ENCODE measurements around the gene SYT8.

Gene SYT8

GRCh38 chr11:1845561-1846452 lies 11.0 kb downstream of the SYT8 start:
- no peak for DNase-seq (ENCODE audit: low read depth)

GRCh38 chr11:1846453-1846932 lies 11.7 kb downstream of the SYT8 start:
- DNase-seq (ENCODE audit: low read depth) = no peak

- DNase-seq (ENCODE audit: low read depth) = no peak
Measured at GRCh38 chr11:1847006-1847735, 12.4 kb downstream of the SYT8 start.

GRCh38 chr11:1847926-1848639 lies 13.3 kb downstream of the SYT8 start:
- DNase-seq (ENCODE audit: low read depth) = no peak

GRCh38 chr11:1848640-1849430 lies 14.0 kb downstream of the SYT8 start:
- no peak for DNase-seq (ENCODE audit: low read depth)

GRCh38 chr11:1851468-1852180 lies 16.8 kb downstream of the SYT8 start:
- DNase-seq (ENCODE audit: low read depth) = no peak

GRCh38 chr11:1852271-1852876 lies 17.6 kb downstream of the SYT8 start:
- no peak for DNase-seq (ENCODE audit: low read depth)

GRCh38 chr11:1852877-1853276 lies 18.1 kb downstream of the SYT8 start, which contains the start of gene LSP1:
Gene LSP1 (plus strand): TSS chr11:1853084. CDS start chr11:1853145, 61 bp downstream.
- no peak for DNase-seq (ENCODE audit: low read depth)

GRCh38 chr11:1853376-1854131 lies 18.8 kb downstream of the SYT8 start:
- no peak for DNase-seq (ENCODE audit: low read depth)

- no peak for DNase-seq (ENCODE audit: low read depth)
Measured at GRCh38 chr11:1854132-1854948, 19.6 kb downstream of the SYT8 start.

- no peak for DNase-seq (ENCODE audit: low read depth)
Measured at GRCh38 chr11:1854949-1855885, 20.4 kb downstream of the SYT8 start.

- DNase-seq (ENCODE audit: low read depth) = no peak
Measured at GRCh38 chr11:1855886-1856265, 21.1 kb downstream of the SYT8 start.

GRCh38 chr11:1856306-1857005 lies 21.7 kb downstream of the SYT8 start:
- DNase-seq (ENCODE audit: low read depth) = no peak

- no peak for DNase-seq (ENCODE audit: low read depth)
Measured at GRCh38 chr11:1857064-1857463, 22.3 kb downstream of the SYT8 start.

- DNase-seq (ENCODE audit: low read depth) = no peak
Measured at GRCh38 chr11:1858154-1858553, 23.4 kb downstream of the SYT8 start.

GRCh38 chr11:1858576-1858975 lies 23.8 kb downstream of the SYT8 start:
- DNase-seq (ENCODE audit: low read depth) = no peak

- no peak for DNase-seq (ENCODE audit: low read depth)
Measured at GRCh38 chr11:1859004-1859403, 24.2 kb downstream of the SYT8 start.
